BE2C (cell line): ENCODE results near the gene FBXW2.

Source experiments
- DNase-seq: peaks from one replicate; pipeline ENCODE4 v3.0.0-alpha.2; 2020
- H3K27me3 ChIP-seq: fragments of 250-450 bp; sonication (Bioruptor Pico); 2 replicates; pipeline ENCODE4 v1.5.1; 2020; ENCODE audit warnings: mild to moderate bottlenecking
- H3K36me3 ChIP-seq: fragments of 250-450 bp; sonication (Bioruptor Pico); 2 replicates; pipeline ENCODE4 v1.5.1; 2020; ENCODE audit warnings: mild to moderate bottlenecking
- H3K4me1 ChIP-seq: fragments of 250-450 bp; sonication (Bioruptor Pico); 2 replicates; pipeline ENCODE4 v1.5.1; 2020
- H3K4me3 ChIP-seq: 2 replicates; pipeline ENCODE4 v1.5.1; 2011; ENCODE audit warnings: low read depth, low read length
- H3K9me3 ChIP-seq: fragments of 250-450 bp; sonication (Bioruptor Pico); 2 replicates; pipeline ENCODE4 v1.5.1; 2020
- CTCF ChIP-seq: IDR thresholded peaks from 2 replicates; pipeline ENCODE4 v1.5.1; 2012; ENCODE audit warnings: mild to moderate bottlenecking, low read depth, low read length

The FBXW2 gene

GRCh38 chr9:120832807-120833206 lies 39.6 kb upstream of the FBXW2 start:
- Histone ChIP-seq H3K27me3 (no peaks in the 10 kb centered on the region), H3K4me3 (no peak overlapping the region), H3K4me1 (no peaks in the 10 kb centered on the region), H3K9me3 (no peaks in the 10 kb centered on the region), H3K36me3 (peaks cover 46% of the 10 kb centered on the region)
- no peak for DNase-seq
- no peak for TF ChIP-seq CTCF

- Histone ChIP-seq H3K9me3 (no peaks in the 10 kb centered on the region), H3K36me3 (peaks cover 55% of the 10 kb centered on the region), H3K4me3 (no peak overlapping the region), H3K27me3 (no peaks in the 10 kb centered on the region), H3K4me1 (no peaks in the 10 kb centered on the region)
- TF ChIP-seq CTCF, result no peak
- no peak for DNase-seq
These were observed 37.6 kb upstream of the FBXW2 start for GRCh38 chr9:120830865-120831264.

- Histone ChIP-seq H3K36me3 (peaks cover 60% of the 10 kb centered on the region), H3K9me3 (no peaks in the 10 kb centered on the region), H3K4me3 (no peak overlapping the region), H3K27me3 (no peaks in the 10 kb centered on the region), H3K4me1 (no peaks in the 10 kb centered on the region)
- DNase-seq, result no peak
- no peak for TF ChIP-seq CTCF
These were observed 36.9 kb upstream of the FBXW2 start for GRCh38 chr9:120830151-120830550.

- Histone ChIP-seq H3K9me3 (no peaks in the 10 kb centered on the region), H3K27me3 (no peaks in the 10 kb centered on the region), H3K4me1 (no peaks in the 10 kb centered on the region), H3K36me3 (peaks cover 63% of the 10 kb centered on the region), H3K4me3 (no peak overlapping the region)
- no peak for DNase-seq
- no peak for TF ChIP-seq CTCF
These were observed 36.4 kb upstream of the FBXW2 start for GRCh38 chr9:120829650-120830049.

GRCh38 chr9:120820095-120820494 lies 26.9 kb upstream of the FBXW2 start:
- H3K36me3 ChIP-seq, result peaks cover 60% of the 10 kb centered on the region
- no peaks in the 10 kb centered on the region for H3K4me1 ChIP-seq
- DNase-seq, result no peak
- TF ChIP-seq CTCF, result no peak
- no peak overlapping the region for H3K4me3 ChIP-seq
- no peaks in the 10 kb centered on the region for H3K27me3 ChIP-seq
- H3K9me3 ChIP-seq, result no peaks in the 10 kb centered on the region

- H3K4me1 ChIP-seq, result no peaks in the 10 kb centered on the region
- TF ChIP-seq CTCF, result no peak
- no peaks in the 10 kb centered on the region for H3K27me3 ChIP-seq
- H3K4me3 ChIP-seq, result no peak overlapping the region
- no peak for DNase-seq
- H3K9me3 ChIP-seq, result no peaks in the 10 kb centered on the region
- H3K36me3 ChIP-seq, result peaks cover 50% of the 10 kb centered on the region
These were observed 25.4 kb upstream of the FBXW2 start for GRCh38 chr9:120818595-120818994.
